GM19328 (cell line): ENCODE measurements around the gene PLXDC2.

Experiments
- ATAC-seq: cut with Tn5 transposase; IDR thresholded peaks from one replicate; pipeline ENCODE4 v1.9.1; 2021; ENCODE audit warnings: mild to moderate bottlenecking, moderate library complexity; ENCODE audit not compliant: unreplicated experiment

The PLXDC2 gene

GRCh38 chr10:19815036-19815730 lies 1.0 kb upstream of the PLXDC2 start:
- ATAC-seq = no peak

DNA sequence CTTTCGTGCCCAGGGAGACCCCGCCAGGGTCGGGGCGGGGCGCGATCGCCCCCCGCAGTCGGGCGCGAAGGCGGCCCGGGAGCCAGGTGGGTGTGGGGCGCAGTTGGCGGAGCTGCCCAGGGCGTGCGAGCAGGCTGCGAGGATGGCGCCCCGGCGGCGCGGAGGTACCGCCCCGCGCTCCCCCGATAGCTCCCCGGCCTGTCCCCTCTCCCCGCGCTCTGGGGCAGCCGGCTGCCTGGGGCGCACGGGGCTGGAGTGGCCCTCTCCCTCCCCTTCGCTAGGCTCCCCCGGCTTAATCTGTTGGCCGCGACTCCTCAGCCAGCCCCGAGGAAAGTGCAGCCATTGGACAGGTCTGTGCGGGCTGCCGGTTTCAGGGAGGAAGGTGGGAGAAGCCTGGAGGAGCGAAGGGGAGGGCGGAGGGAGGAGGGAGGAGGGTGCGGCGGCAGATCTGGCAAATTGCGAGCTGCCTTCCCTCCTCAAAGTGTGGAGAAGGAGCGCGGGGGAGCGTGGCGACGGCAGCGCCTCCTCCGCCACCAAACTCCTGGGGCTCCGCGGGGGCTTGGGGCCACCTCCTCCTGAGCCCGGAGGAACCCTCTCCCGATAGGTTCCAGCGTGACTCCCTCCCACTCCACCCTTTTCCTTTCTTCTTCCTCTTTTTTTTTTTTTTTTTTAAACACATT lies 361 bp upstream of the PLXDC2 start:
- no peak for ATAC-seq

- ATAC-seq = no peak
Observed at GRCh38 chr10:19817231-19817933, 1.1 kb downstream of the PLXDC2 start.

- ATAC-seq = no peak
Observed at GRCh38 chr10:19818876-19819275, 2.6 kb downstream of the PLXDC2 start.

DNA sequence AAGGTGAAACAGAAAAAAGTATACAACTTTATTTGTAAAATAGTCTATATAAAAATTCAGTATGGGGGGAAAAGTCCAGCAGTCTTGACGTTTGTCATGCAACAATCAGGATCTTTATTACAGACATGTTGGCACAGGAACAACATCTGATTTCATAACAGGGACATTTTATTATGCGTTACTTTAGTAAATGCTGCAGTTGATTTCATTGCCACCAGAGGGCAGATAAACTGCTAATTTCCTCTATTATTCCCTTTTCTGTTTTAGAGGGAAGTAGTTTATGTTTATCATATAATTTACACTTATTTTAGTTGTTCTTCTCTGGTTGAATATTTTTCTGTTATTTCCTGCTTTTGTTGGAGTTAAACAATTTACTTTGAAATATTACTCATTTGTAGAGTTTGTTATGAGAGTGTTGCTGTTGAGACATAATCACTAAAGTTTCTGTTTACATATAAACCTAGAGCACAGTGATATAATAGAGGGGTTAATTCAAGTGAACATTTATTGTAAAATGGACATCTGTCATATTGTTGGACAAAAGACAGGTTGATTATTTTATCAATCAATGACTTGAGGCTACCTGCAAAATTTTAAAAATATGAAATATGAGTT lies 3.3 kb downstream of the PLXDC2 start:
- ATAC-seq = no peak

GRCh38 chr10:19824381-19825342 lies 8.4 kb downstream of the PLXDC2 start:
- ATAC-seq = no peak

- no peak for ATAC-seq
Observed at GRCh38 chr10:19825700-19826099, 9.5 kb downstream of the PLXDC2 start.

GRCh38 chr10:19826712-19827111 lies 10.5 kb downstream of the PLXDC2 start:
- no peak for ATAC-seq

- no peak for ATAC-seq
Observed at GRCh38 chr10:19828278-19829049, 12.2 kb downstream of the PLXDC2 start.

- no peak for ATAC-seq
Observed at GRCh38 chr10:19832699-19833098, 16.5 kb downstream of the PLXDC2 start.

- no peak for ATAC-seq
Observed at GRCh38 chr10:19833170-19833824, 17.1 kb downstream of the PLXDC2 start.

GRCh38 chr10:19835952-19836351 lies 19.7 kb downstream of the PLXDC2 start:
- ATAC-seq = no peak

- ATAC-seq = no peak
Observed at GRCh38 chr10:19839090-19839489, 22.9 kb downstream of the PLXDC2 start.

- ATAC-seq = no peak
Observed at GRCh38 chr10:19839552-19839951, 23.3 kb downstream of the PLXDC2 start.

DNA sequence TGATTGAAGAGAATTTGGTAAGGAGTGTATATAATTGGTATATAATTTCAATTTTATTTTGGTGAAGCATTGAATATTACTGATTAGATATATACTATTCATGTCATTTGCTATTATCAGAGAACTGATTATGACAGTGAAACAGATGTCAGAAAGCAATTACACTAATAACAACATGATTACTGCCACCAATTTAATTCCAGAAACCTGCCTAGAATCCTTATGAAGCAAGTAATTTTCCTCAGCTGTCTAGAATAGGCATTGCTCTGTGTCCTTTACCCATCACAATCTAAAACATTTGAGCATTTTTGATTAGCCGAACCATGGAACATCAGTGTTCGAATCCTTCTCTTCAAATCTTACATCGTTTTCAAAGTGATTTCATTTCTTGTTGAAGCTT lies 24.5 kb downstream of the PLXDC2 start:
- ATAC-seq = no peak

GRCh38 chr10:19843487-19843886 lies 27.3 kb downstream of the PLXDC2 start:
- ATAC-seq = no peak

DNA sequence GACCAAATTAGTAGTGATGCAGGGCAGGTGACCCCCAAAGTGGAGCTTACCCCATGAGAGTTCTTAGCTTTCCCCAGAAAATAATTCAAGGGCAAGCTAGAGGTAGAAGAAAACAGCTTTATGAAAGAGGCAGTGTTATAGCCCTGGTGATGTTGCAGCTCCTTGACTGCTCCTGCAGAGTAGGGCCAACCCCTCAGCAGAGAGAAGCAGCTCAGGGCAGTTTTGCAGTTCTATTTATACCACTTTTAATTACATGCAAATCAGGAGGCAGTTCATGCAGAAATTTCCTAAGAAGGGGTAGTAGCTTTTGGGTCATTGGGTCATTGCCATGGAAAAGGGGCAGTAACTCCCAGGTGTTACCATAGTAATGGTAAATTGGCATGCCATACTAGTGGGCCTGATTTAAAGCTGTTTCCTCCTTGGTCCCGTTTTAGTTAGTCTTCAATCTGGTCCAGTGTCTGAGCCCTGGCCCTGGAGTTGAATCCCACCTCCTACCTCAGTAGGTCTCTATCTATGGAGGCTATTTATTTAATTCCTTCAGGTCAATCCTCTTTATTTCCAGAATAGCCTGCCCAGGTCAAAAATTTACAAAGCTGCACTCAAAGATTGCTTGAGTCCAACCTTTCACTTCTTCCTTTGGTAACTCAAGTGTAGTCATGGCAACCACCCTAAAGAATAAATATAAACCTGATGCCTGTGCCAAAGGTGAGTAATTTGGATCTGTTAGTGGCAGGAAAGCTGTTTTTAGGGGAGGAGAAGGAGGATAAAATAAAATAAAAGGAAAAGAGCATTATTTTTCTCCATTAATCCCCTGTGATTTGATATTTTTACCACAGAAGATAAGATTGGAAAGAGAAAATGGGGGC lies 29.5 kb downstream of the PLXDC2 start:
- no peak for ATAC-seq

DNA sequence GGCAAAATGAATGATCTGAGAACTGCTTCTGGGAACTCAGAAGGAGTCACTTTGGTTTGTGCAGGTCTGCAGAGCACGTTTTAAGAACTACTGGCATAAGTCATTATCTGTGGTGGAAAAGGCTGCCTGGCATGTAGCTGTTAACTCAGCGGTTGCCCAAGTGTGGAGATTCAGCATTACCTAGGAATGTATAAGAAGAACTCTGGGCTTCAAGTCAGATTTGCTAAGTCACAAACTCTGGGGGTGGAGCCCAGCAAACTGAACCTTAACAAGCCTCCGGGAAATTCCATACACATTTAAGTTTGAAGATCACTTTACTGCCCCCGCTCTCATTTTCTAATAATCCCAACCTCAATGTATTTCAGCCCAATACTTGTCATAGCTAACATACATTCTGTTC lies 31.1 kb downstream of the PLXDC2 start:
- ATAC-seq = no peak
